ENCODE data around the gene TBX5. TPM values are rescaled to one million over a fixed set of nuclear protein-coding genes. Genes with fewer than 3 reads are reported as not detected.

TBX5 gene
- polyA plus RNA-seq, 1 of the 3 experiments (the other 2 are of a cell fraction) = not detected

- Histone ChIP-seq H3K4me1 (ENCODE audit: control insufficient read depth in 1 of 2, insufficient read depth in 2 of 2, low read depth in 1 of 2, low read length in 1 of 2) (no peaks in the 10 kb centered on the region), H4K20me1 (ENCODE audit: insufficient read depth) (no peaks in the 10 kb centered on the region), H3K27me3 (ENCODE audit: insufficient read depth) (no peaks in the 10 kb centered on the region), H3K36me3 (replicated peaks in 1 of 2; ENCODE audit: control insufficient read depth in 1 of 2, insufficient read depth in 2 of 2, low read length in 1 of 2) (no peaks in the 10 kb centered on the region), H3F3A (replicated peaks; ENCODE audit: insufficient read depth) (peaks cover 7% of the 10 kb centered on the region), H3K9ac (no peak overlapping the region; the same call in 1 of the 2 replicates), H3K27ac (ENCODE audit: low read depth in 2 of 2, low read length in 1 of 2) (peak overlapping the region in 1 of 2 experiments; percentile 61; a peak in 2 of 4 replicates), H2AFZ (ENCODE audit: low read depth) (no peak overlapping the region), H3K9me3 (no peaks in the 10 kb centered on the region), H3K4me2 (no peak overlapping the region), H3K79me2 (ENCODE audit: insufficient read depth) (no peaks in the 10 kb centered on the region), H3K4me3 (ENCODE audit: low read depth in 2 of 2, low read length in 1 of 2) (no peak overlapping the region), H3K9me2 (no peaks in the 10 kb centered on the region)
- 0% methylated on average over 1 of the region's 1 CpG for WGBS (ENCODE audit: low lambda C conversion rate)
- ChIA-PET POLR2A (interaction anchor here (1.4 kb wide), 1 partner anchor 20 kb away, joined by 3 read pairs; no protein-coding TSS in a partner anchor), CTCF (no interaction called here)
- TF ChIP-seq EP300 (IDR thresholded peaks at IDR 0.05; ENCODE audit: borderline replicate concordance in 1 of 2, low read depth in 1 of 2, low read length in 1 of 2) = peak; percentile 13 to 51; a peak in 2 of 4 replicates
- no peak for TF ChIP-seq ZBTB33 (IDR thresholded peaks at IDR 0.05; ENCODE audit: borderline replicate concordance, low read depth)
- TF ChIP-seq TEAD4 (IDR thresholded peaks at IDR 0.05; ENCODE audit: borderline replicate concordance, insufficient read depth) = peak; percentile 56; the same call in 1 of the 2 replicates
- TF ChIP-seq MEF2A (IDR thresholded peaks at IDR 0.05; ENCODE audit: borderline replicate concordance, low read depth) = no peak
- TF ChIP-seq JUND (IDR thresholded peaks at IDR 0.05) = peak; percentile 82
- peak; percentile 86 for TF ChIP-seq PBX3 (IDR thresholded peaks at IDR 0.05)
- peak; percentile 94 for TF ChIP-seq TCF12 (IDR thresholded peaks at IDR 0.05)
- 0 out of 2 replicates have a peak, but pooled peaks have one; percentile 49 for TF ChIP-seq POLR2AphosphoS5 (IDR thresholded peaks at IDR 0.05; ENCODE audit: low read depth, low read length)
- no peak for TF ChIP-seq RCOR1 (IDR thresholded peaks at IDR 0.05; ENCODE audit: low read length)
- no peak for TF ChIP-seq CHD2 (IDR thresholded peaks at IDR 0.05; ENCODE audit: low read length, partially characterized antibody)
- peak; percentile 86 for TF ChIP-seq FOSL2 (IDR thresholded peaks at IDR 0.05; ENCODE audit: borderline replicate concordance, low read depth)
- no peak for DNase-seq
Measured at GRCh38 chr12:114306646-114307045, 99.3 kb downstream of the TBX5 start.

GRCh38 chr12:114305446-114305845, 100.5 kb downstream of the TBX5 start:
- H3K27ac ChIP-seq (ENCODE audit: low read depth in 2 of 2, low read length in 1 of 2) = no peak overlapping the region
- no peak overlapping the region for H2AFZ ChIP-seq (ENCODE audit: low read depth)
- ChIA-PET CTCF (interaction anchor here (0.9 kb wide), 1 partner anchor 8 kb away, joined by 3 read pairs; no protein-coding TSS in a partner anchor), POLR2A (no interaction called here)
- H3K79me2 ChIP-seq (ENCODE audit: insufficient read depth) = no peaks in the 10 kb centered on the region
- no peaks in the 10 kb centered on the region for H3K27me3 ChIP-seq (ENCODE audit: insufficient read depth)
- no peak for DNase-seq
- H3K9ac ChIP-seq = no peak overlapping the region
- H3K4me3 ChIP-seq (ENCODE audit: low read depth in 2 of 2, low read length in 1 of 2) = no peak overlapping the region
- H3K9me2 ChIP-seq = no peaks in the 10 kb centered on the region
- no peaks in the 10 kb centered on the region for H4K20me1 ChIP-seq (ENCODE audit: insufficient read depth)
- H3K9me3 ChIP-seq = no peaks in the 10 kb centered on the region
- H3K4me2 ChIP-seq = no peak overlapping the region
- H3F3A ChIP-seq (replicated peaks; ENCODE audit: insufficient read depth) = peaks cover 7% of the 10 kb centered on the region
- H3K4me1 ChIP-seq (ENCODE audit: control insufficient read depth in 1 of 2, insufficient read depth in 2 of 2, low read depth in 1 of 2, low read length in 1 of 2) = no peaks in the 10 kb centered on the region
- H3K36me3 ChIP-seq (replicated peaks in 1 of 2; ENCODE audit: control insufficient read depth in 1 of 2, insufficient read depth in 2 of 2, low read length in 1 of 2) = no peaks in the 10 kb centered on the region
- TF ChIP-seq NFIC (IDR thresholded peaks at IDR 0.05; ENCODE audit: borderline replicate concordance) = no peak
- TF ChIP-seq CHD2 (IDR thresholded peaks at IDR 0.05; ENCODE audit: low read length, partially characterized antibody) = no peak
- TF ChIP-seq ZBTB33 (IDR thresholded peaks at IDR 0.05; ENCODE audit: borderline replicate concordance, low read depth) = no peak
- no peak for TF ChIP-seq ELF1 (IDR thresholded peaks at IDR 0.05)
- TF ChIP-seq RCOR1 (IDR thresholded peaks at IDR 0.05; ENCODE audit: low read length) = no peak
- TF ChIP-seq FOXM1 (IDR thresholded peaks at IDR 0.05; ENCODE audit: low read depth) = no peak
- no peak for TF ChIP-seq GATA2 (CRISPR knock-in tag; IDR thresholded peaks at IDR 0.05)
- no peak for TF ChIP-seq NRF1 (IDR thresholded peaks at IDR 0.05; ENCODE audit: low read depth, low read length)
- no peak for TF ChIP-seq EP300 (IDR thresholded peaks at IDR 0.05; ENCODE audit: borderline replicate concordance in 1 of 2, low read depth in 1 of 2, low read length in 1 of 2)
- TF ChIP-seq USF1 (IDR thresholded peaks at IDR 0.05; ENCODE audit: borderline replicate concordance, low read depth) = no peak
- TF ChIP-seq TAF1 (IDR thresholded peaks at IDR 0.05; ENCODE audit: borderline replicate concordance, low read depth, low read length) = no peak
- TF ChIP-seq POLR2AphosphoS5 (IDR thresholded peaks at IDR 0.05; ENCODE audit: low read depth, low read length) = no peak

Data from SK-N-SH (cell line).